DMS53 treated with DMSO at 0.1 percent for 48 hours (cell line): Measurements from ENCODE around the gene STH.

ENCODE experiments used
- DNase-seq: peaks from one replicate; lab custom pipeline; 2025; ENCODE audit not compliant: unreplicated experiment; lab: John Stamatoyannopoulos, UW

Gene STH

DNA sequence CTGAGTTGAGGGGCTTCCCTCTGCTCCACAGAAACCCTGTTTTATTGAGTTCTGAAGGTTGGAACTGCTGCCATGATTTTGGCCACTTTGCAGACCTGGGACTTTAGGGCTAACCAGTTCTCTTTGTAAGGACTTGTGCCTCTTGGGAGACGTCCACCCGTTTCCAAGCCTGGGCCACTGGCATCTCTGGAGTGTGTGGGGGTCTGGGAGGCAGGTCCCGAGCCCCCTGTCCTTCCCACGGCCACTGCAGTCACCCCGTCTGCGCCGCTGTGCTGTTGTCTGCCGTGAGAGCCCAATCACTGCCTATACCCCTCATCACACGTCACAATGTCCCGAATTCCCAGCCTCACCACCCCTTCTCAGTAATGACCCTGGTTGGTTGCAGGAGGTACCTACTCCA lies 26.0 kb downstream of the STH start:
- no peak for DNase-seq

DNA sequence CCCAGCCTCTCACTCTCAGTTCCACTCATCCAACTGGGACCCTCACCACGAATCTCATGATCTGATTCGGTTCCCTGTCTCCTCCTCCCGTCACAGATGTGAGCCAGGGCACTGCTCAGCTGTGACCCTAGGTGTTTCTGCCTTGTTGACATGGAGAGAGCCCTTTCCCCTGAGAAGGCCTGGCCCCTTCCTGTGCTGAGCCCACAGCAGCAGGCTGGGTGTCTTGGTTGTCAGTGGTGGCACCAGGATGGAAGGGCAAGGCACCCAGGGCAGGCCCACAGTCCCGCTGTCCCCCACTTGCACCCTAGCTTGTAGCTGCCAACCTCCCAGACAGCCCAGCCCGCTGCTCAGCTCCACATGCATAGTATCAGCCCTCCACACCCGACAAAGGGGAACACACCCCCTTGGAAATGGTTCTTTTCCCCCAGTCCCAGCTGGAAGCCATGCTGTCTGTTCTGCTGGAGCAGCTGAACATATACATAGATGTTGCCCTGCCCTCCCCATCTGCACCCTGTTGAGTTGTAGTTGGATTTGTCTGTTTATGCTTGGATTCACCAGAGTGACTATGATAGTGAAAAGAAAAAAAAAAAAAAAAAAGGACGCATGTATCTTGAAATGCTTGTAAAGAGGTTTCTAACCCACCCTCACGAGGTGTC lies 26.6 kb downstream of the STH start:
- DNase-seq, result no peak

DNA sequence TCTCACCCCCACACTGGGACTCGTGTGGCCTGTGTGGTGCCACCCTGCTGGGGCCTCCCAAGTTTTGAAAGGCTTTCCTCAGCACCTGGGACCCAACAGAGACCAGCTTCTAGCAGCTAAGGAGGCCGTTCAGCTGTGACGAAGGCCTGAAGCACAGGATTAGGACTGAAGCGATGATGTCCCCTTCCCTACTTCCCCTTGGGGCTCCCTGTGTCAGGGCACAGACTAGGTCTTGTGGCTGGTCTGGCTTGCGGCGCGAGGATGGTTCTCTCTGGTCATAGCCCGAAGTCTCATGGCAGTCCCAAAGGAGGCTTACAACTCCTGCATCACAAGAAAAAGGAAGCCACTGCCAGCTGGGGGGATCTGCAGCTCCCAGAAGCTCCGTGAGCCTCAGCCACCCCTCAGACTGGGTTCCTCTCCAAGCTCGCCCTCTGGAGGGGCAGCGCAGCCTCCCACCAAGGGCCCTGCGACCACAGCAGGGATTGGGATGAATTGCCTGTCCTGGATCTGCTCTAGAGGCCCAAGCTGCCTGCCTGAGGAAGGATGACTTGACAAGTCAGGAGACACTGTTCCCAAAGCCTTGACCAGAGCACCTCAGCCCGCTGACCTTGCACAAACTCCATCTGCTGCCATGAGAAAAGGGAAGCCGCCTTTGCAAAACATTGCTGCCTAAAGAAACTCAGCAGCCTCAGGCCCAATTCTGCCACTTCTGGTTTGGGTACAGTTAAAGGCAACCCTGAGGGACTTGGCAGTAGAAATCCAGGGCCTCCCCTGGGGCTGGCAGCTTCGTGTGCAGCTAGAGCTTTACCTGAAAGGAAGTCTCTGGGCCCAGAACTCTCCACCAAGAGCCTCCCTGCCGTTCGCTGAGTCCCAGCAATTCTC lies 27.4 kb downstream of the STH start:
- no peak for DNase-seq

DNA sequence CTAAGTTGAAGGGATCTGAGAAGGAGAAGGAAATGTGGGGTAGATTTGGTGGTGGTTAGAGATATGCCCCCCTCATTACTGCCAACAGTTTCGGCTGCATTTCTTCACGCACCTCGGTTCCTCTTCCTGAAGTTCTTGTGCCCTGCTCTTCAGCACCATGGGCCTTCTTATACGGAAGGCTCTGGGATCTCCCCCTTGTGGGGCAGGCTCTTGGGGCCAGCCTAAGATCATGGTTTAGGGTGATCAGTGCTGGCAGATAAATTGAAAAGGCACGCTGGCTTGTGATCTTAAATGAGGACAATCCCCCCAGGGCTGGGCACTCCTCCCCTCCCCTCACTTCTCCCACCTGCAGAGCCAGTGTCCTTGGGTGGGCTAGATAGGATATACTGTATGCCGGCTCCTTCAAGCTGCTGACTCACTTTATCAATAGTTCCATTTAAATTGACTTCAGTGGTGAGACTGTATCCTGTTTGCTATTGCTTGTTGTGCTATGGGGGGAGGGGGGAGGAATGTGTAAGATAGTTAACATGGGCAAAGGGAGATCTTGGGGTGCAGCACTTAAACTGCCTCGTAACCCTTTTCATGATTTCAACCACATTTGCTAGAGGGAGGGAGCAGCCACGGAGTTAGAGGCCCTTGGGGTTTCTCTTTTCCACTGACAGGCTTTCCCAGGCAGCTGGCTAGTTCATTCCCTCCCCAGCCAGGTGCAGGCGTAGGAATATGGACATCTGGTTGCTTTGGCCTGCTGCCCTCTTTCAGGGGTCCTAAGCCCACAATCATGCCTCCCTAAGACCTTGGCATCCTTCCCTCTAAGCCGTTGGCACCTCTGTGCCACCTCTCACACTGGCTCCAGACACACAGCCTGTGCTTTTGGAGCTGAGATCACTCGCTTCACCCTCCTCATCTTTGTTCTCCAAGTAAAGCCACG lies 28.3 kb downstream of the STH start:
- DNase-seq, result no peak

DNA sequence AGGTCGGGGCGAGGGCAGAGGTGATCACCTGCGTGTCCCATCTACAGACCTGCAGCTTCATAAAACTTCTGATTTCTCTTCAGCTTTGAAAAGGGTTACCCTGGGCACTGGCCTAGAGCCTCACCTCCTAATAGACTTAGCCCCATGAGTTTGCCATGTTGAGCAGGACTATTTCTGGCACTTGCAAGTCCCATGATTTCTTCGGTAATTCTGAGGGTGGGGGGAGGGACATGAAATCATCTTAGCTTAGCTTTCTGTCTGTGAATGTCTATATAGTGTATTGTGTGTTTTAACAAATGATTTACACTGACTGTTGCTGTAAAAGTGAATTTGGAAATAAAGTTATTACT lies 28.9 kb downstream of the STH start:
- DNase-seq, result no peak

DNA sequence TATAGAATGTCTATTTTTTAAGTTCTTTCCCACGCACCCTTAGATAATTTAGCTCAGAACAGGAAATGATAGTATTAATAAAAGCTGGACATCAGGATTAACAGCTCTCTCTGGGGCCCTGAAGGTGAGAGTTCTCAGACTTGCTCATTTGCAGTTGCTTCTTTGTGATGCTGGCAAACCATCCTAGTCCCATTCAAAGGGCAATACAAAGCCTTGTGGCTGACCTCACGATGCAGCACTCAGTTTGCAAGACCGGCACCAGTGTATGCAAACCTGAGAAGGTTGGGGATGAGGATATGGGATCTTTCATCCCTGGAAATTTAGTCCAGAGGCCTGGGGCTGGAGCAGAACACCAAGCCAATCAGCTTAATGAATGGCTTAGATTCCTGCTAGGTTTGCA lies 29.3 kb downstream of the STH start:
- no peak for DNase-seq

DNA sequence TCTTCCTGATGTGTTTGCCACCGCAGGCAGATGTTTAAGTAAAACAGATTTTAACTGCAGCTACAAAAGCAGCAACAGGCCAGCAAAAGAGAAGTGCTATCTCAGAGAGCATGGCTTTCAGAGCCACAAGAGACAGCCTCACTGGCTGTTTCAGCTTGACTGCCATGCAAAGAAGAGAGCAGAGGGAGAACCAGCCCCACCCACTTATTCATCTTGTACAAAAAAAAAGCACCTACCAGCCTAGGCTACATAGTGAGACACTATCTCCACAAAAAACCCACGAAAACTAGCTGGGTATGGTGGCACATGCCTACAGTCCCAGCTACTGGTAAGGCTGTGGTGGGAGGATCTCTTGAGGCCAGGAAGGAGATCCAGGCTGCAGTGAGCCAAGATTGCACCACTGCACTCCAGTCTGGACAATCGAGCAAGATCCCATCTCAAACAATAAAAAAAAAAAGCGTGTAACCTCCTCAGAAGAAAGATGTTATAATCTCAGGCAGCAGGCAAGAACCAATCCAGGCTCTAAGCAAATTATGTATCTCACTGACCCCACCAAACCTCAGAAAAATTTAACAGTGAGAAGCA lies 30.0 kb downstream of the STH start:
- DNase-seq, result no peak

DNA sequence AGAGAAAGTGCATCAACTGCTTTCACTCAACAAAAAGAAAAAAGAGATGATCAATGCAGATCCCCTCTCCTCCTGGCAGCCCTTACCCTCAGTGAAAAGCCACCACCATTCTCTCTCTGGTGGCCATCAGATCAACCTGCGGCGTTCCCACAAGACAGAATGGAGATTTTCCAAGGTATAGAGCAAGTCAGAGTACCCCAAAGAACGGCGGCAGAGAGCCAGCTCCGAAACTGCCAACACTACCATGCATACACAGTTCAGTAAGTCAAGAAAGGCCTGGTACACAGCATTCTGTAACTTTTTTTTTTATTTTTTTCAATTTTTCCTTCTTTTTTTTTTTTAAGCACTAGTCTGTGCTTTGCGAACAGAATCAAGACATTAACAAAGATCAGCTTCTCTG lies 30.6 kb downstream of the STH start:
- no peak for DNase-seq

DNA sequence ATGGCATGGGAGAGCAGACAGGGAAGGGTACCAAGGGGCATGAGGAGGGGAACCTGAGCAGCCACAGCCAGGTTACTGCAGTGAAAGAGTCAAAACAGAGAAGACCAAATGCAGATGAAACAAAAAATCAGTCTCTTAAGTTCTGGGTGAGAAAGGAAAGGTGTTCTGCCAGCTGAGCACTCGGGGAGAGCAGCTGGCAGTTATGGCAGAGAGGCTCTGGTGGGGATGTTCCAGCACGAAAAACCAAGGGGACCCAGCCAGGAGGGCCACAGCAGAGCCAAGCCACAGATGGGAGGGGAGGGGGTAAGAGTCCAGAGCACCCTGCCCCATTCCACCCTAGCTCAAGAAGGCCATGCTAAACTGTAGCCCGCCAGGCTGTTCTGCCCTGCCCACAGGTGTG lies 31.7 kb downstream of the STH start:
- DNase-seq, result no peak

DNA sequence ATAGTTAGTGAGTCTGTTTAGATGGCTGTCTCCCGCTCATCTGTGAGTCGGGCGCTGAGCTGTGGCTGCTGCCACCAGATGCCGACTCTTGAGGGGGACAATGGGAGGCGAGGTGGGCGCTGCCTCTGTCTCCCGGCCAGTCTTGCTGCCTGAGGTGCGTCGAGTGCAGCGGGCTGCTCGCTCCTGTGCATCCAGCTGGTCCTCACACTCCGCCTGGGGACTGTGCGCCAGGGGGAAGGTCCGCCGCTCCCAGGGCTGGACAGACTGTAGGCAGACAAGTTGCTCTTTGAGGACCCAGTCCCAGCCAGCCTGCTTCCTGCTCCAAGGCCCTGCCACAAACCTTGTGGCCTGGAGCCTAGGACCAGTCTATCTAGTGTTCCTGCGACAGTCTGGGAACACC lies 32.4 kb downstream of the STH start:
- DNase-seq, result no peak

DNA sequence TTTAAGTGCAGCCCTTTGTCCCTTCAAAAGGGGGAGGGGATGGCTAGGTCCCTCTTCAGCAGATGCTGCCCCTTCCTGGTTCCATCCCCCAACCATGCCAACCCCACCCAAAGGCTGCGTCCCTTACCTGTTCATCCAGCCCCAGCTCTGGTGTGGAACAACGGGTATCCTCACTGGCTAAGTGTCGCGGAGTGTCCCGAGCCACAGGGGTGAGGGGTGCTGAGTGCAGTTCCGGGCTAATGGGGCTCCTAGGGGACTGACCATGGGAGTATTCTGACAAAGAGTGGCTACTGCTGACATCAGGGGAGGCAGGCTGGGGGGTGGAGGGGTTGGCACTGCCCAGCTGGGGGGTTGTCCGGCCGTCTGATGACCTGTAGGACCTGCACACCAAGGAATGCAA lies 32.9 kb downstream of the STH start:
- DNase-seq, result no peak

DNA sequence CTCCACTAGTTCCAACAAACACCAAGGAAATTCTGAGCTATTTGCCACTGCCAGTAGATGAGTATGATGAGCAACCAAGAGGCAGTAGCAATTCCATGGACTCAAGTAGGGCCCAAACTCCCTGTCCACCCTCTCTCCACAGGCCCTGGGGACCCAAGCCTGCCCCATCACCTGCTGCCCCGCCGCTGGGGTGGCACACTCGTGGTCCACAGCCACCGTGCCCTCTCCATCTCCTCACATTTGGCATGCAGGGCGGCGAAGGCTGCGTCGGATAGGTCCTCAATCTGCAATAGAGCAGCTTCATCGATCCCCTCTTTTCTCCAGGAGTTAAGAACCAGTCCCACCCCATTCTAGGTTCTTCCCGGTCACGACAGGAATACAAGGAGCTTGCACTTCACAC lies 33.9 kb downstream of the STH start:
- no peak for DNase-seq

DNA sequence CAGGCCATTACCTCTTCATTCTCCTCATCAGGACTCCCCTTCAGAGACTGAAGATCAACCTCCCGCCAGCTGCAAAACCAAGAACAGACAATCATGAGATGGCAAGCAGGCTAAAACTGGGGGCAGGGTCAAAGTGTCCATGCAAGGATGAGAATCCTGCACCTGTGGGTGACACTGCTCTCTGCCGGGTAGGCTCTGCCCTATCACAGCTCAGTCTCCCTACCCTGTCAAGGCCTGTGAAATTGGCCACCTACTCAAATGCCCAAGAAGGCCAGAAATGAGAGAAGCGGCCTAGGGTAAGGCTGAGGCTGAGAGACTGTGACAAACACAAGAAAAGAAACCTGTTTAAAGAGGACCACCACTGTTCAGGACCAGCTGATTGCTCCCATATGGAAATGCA lies 34.3 kb downstream of the STH start:
- no peak for DNase-seq

DNA sequence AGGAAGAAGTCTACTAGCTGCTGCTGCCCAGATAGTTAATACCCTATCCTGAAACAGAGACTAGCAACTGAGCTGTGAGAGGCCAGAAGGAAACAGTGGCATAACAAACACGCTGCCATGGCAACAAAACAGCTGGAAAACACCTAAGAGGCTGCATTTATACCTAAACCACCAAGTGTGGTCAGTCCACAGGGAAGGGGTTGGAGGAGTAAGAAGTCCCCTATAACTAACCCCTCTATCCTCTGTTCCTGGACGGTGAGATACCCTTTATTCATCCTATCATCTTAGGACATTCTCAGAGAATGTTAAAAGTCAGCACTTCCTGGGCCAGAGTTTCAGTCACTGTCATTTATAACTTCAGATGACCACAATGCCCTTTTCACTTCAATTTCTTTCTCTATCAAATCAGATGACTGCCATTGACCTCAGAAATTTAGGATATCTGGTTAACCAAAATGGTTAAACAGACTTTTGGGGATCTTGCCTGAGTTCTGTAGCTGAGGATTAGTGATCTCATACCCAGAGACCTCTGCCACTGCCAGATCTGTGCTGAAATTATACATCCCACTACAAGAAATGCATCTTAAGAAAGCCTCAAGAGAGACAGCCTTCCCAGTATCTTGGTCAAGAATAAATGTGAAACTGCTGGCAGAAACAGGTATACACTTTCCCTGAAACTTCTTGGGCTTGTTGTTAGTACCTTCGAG lies 36.2 kb downstream of the STH start:
- DNase-seq, result no peak

DNA sequence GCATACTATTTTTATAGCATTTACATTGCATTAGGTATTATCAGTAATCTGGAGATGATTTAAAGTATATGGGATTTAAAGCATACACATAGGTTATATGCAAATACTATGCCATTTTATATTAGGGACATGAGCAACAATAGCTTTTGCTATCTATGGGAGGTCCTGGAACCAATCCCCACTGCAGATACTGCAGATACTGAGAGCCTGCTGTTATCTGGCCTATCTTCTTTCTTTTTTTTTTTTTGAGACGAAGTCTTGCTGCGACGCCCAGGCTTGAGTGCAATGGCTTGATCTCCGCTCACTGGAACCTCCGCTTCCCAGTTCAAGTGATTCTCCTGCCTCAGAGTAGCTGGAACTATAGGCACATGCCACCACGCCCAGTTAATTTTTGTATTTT lies 37.4 kb downstream of the STH start:
- no peak for DNase-seq

DNA sequence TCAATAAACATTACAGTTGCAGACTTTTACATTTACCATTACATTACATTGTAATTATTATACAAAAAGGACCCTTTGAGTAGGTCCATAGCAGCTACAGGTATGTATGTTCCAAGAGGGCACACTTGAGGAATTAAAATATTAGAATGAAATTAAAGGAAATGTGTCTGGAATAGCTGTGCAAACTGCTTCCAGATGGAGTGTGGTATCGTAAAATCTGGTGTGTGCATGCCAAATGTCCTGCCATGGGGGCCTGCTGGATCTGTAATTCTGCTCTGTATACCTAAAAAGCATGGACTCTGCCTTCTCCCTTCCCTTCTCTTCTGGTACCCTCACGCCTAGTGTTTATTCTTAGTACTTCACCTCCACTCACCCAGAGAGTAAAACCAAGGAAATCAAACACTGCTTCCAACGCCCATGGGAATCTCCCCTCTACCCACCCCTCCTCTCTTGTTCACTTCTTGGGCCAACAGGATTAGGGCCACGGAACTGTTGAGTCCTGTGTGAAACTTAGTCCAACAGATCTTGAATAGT lies 38.7 kb downstream of the STH start:
- no peak for DNase-seq

DNA sequence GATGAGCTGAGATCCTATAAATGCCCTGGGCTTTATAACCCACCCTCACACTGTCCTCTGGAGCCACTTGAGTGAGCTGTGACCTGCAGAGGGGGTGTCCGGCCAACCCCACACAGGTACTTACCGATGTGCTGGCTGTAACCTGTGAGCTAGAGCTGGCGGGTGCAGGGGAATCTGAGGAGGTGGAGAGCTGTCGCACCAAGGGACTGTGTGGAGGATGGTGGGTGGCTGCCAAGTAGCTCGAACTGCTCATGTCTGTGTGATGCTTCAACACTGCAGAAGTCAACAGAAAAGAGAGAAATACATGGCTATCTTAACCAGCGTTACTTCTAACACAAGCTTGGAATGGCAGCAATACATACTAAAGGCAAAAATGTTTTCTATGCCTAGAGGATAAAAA lies 39.4 kb downstream of the STH start:
- no peak for DNase-seq

DNA sequence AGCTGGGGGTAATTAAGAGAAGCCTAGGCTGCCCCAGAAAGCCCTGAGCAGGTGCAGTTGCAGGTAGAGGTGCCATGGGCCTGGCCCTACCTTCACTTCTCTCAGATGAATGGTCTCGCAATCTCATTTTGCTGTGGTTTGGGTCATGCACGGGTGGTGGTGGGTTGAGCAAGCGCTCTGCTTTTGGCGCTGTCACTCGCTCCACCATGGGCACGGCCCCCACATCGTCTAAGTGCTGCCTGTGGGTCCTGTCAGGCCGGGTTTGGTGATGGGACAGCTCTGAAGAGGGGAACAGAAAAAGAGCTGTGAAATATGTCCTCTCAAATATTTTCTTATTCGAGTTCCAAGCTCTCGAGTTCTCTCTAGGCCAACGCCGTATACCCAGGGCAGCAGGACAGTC lies 39.9 kb downstream of the STH start:
- DNase-seq, result no peak

DNA sequence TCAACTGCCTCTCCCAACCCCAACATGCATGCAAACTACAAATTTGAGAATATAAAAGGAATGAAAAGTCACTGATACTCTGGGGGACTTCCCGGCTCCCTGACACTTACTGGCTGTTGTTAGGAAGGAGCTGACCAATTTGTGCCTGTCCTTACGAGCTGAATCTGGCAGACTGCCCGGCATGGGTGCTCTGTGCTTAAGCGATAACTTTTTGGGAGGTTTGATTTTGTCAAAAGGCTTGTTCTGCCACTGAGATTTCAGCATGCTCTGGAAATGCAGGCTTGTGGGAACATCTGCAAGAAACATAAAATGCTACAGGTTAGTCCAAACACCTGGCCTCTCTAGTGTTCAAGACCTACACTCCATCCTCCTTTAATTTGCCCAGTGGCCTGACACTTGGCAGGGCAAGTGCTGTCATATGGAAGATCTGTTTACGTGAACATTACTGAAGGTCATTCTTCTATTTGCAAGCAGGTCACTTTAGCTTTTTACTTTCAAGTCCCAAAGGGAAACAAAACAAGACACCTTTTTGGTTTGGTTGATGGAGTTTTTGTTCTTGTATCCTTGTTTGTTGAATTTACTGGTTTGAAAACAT lies 40.6 kb downstream of the STH start:
- no peak for DNase-seq

DNA sequence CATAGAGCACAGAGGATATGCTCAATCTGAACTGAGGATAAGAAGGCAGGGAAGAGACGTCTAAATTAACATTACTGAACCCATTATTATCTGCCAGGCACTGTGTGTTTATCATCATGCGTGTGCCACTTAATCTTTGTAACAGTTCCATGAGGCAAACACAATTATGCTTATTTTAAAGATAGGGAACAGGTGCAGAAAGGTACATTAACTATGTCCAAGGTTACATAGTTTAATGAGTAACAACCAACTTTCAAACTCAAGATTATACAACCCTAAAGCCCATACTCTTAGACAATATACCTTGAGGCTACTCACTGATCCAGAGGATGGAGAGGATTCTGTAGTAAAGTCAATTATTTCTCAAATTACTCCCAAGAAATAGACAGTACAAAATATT lies 43.2 kb downstream of the STH start:
- no peak for DNase-seq
